ENCODE data around the gene COL6A5. TPM values are rescaled to one million over a fixed set of nuclear protein-coding genes. Genes with fewer than 3 reads are reported as not detected.

The COL6A5 gene
- total RNA-seq, 1 experiment from 2014 or later: 0.04 TPM

GRCh38 chr3:130389743-130390478, 44.4 kb downstream of the COL6A5 start:
- Histone ChIP-seq H3K4me1 (ENCODE audit: insufficient read depth, low read length) (no peaks in the 10 kb centered on the region), H3K79me2 (ENCODE audit: insufficient read depth, low read length) (no peaks in the 10 kb centered on the region), H4K5ac (ENCODE audit: insufficient read length, low read depth, low read length) (no peak overlapping the region), H3K79me1 (ENCODE audit: insufficient read depth, low read depth, low read length, poor library complexity, severe bottlenecking) (no peaks in the 10 kb centered on the region), H4K91ac (ENCODE audit: insufficient read length, low read depth, low read length) (no peak overlapping the region), H3K9me3 (ENCODE audit: control insufficient read depth, low read depth, low read length) (no peaks in the 10 kb centered on the region), H2BK20ac (ENCODE audit: low read depth, low read length, poor library complexity, severe bottlenecking) (no peak overlapping the region), H3T11ph (ENCODE audit: low read length) (no peak overlapping the region), H3K18ac (ENCODE audit: insufficient read length, low read depth, low read length) (no peak overlapping the region), H2BK5ac (ENCODE audit: insufficient read length, low read length) (no peak overlapping the region), H4K20me1 (ENCODE audit: control insufficient read depth, insufficient read depth, insufficient read length) (no peaks in the 10 kb centered on the region), H4K8ac (replicated peaks; ENCODE audit: insufficient read length, low read depth, low read length) (no peak overlapping the region), H3K14ac (ENCODE audit: insufficient read depth, low read length) (no peak overlapping the region), H2AK5ac (ENCODE audit: insufficient read length, low read length) (no peak overlapping the region), H3K23ac (ENCODE audit: insufficient read length, low read depth, low read length) (no peak overlapping the region), H3K4ac (ENCODE audit: low read depth, low read length) (no peak overlapping the region), H2BK120ac (ENCODE audit: low read depth, low read length, poor library complexity, severe bottlenecking) (no peak overlapping the region), H3K23me2 (ENCODE audit: insufficient read length, low read depth, low read length, poor library complexity, severe bottlenecking) (no peaks in the 10 kb centered on the region), H3K9ac (ENCODE audit: extremely low read depth, insufficient read length, low read length) (no peak overlapping the region), H2BK12ac (ENCODE audit: insufficient read length, low read depth, low read length) (no peak overlapping the region), H2AFZ (ENCODE audit: low read length) (no peak overlapping the region), H3K56ac (ENCODE audit: insufficient read length, low read depth, low read length) (no peak overlapping the region), H3K4me2 (ENCODE audit: insufficient read depth, insufficient read length, low read length) (no peak overlapping the region), H3K27me3 (ENCODE audit: insufficient read depth, low read length) (no peaks in the 10 kb centered on the region), H3K27ac (ENCODE audit: insufficient read length, low read depth, low read length) (no peak overlapping the region), H2BK15ac (ENCODE audit: low read depth, low read length) (no peak overlapping the region)
- no peak for TF ChIP-seq CTCF (conservative IDR thresholded peaks at IDR 0.05)
- H3K36me3 Mint-ChIP-seq (ENCODE audit: insufficient read depth in 1 of 3, low read depth in 3 of 3): no peaks in the 10 kb centered on the region
- H3K9me3 Mint-ChIP-seq: no peaks in the 10 kb centered on the region
- no peak for DNase-seq
- WGBS (ENCODE audit: extremely low coverage, insufficient read length, low lambda C conversion rate): no CpG with 5 or more reads among the region's 1 CpG
- H3K27me3 Mint-ChIP-seq (ENCODE audit: low read depth): no peaks in the 10 kb centered on the region; the same call in 1 of the 2 replicates
- H3K27ac Mint-ChIP-seq: no peak overlapping the region
- H3K4me1 Mint-ChIP-seq: no peaks in the 10 kb centered on the region
- H3K4me3 Mint-ChIP-seq: no peak overlapping the region
